ENCODE results near the gene TRAIP. TPM values are rescaled to one million over a fixed set of nuclear protein-coding genes. Genes with fewer than 3 reads are reported as not detected.

The TRAIP gene
- total and polyA plus RNA-seq, 2 donors (not counting 1 experiment from before 2014, with no cell fraction given): 5.0 to 8.7 TPM

DNA sequence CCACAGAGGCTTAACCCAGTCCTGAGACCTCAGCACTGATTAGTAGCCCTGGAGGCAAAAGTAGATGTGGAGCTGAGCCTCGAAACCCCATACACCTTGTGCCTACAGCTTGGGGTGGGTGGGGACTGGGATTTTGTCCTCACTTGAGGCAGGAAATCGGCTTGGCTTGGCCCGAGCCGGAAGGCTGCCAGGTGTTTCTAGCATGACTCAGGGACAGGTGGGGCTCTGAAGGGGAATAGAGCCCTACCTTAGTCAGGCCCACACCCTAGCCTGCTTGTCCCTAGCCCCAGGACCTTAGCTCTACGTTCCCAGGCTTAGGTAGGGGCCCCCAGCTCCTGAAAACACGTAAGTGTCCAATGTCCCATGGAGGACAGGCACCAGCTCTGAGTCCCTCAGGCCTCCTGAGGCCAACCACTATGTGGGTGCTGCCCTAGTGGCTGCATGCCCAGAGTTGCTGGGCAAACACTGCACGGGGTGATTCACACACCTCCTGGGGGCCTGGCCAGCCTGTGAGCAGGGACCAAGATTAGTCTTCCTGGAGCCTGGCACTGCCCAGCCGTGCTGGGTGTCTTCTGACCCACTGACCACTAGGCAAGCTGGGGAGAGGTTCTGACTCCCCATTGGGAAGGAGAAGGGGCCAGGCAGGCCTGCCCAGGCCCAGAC, 44.3 kb upstream of the TRAIP start:
- Histone ChIP-seq H3K27ac (ENCODE audit: low read length in 2 of 2) (no peak overlapping the region), H3K9me3 (ENCODE audit: control extremely low read depth in 1 of 3, control insufficient read depth in 2 of 3, insufficient read depth in 1 of 3, low read length in 2 of 3) (peaks cover 0 to 6% (median 0%) of the 10 kb centered on the region in 3 donors), H3K79me2 (ENCODE audit: control insufficient read depth, insufficient read depth, low read length) (no peaks in the 10 kb centered on the region), H3K4me2 (replicated peaks; ENCODE audit: low read depth, low read length, poor library complexity, severe bottlenecking) (no peak overlapping the region), H3K4me1 (ENCODE audit: control insufficient read depth in 2 of 2, insufficient read depth in 2 of 2, low read length in 2 of 2) (peaks cover 3 to 24% of the 10 kb centered on the region in 2 donors), H3K4me3 (ENCODE audit: control extremely low read depth in 1 of 5, extremely low read depth in 1 of 5, insufficient read depth in 1 of 5, low read depth in 2 of 5, low read length in 4 of 5) (no peak overlapping the region), H3K27me3 (replicated peaks in 1 of 4; ENCODE audit: control extremely low read depth in 1 of 4, control insufficient read depth in 3 of 4, insufficient read depth in 4 of 4, low read length in 3 of 4) (no peaks in the 10 kb centered on the region), H3K36me3 (replicated peaks in 1 of 2; ENCODE audit: control extremely low read depth in 1 of 2, control insufficient read depth in 1 of 2, extremely low read depth in 1 of 2, insufficient read depth in 2 of 2, low read length in 1 of 2) (no peaks in the 10 kb centered on the region), H4K20me1 (ENCODE audit: control insufficient read depth, insufficient read depth, low read length, poor library complexity, severe bottlenecking) (no peaks in the 10 kb centered on the region), H2AFZ (ENCODE audit: insufficient read depth, low read depth, low read length, poor library complexity, severe bottlenecking) (no peak overlapping the region), H3K9ac (ENCODE audit: low read length) (no peak overlapping the region)
- no peaks in the 10 kb centered on the region for H3K27me3 Mint-ChIP-seq
- ChIA-PET CTCF (no interaction called here), POLR2A (no interaction called here)
- intact Hi-C loops (cut with micrococcal nuclease): no loop called here
- no peak overlapping the region for H3K4me3 Mint-ChIP-seq
- no peak for ATAC-seq (ENCODE audit: low read depth)
- 76% methylated on average over 7 of the region's 8 CpGs for WGBS (ENCODE audit: insufficient coverage)
- no peaks in the 10 kb centered on the region for H3K9me3 Mint-ChIP-seq (ENCODE audit: insufficient read depth)
- peaks cover 12% of the 10 kb centered on the region for H3K4me1 Mint-ChIP-seq
- no peak for DNase-seq
- H3K27ac Mint-ChIP-seq: no peak overlapping the region
- TF ChIP-seq EZH2 (IDR thresholded peaks at IDR 0.05; ENCODE audit: borderline replicate concordance, insufficient read depth, low read depth, low read length, poor library complexity, severe bottlenecking): no peak
- TF ChIP-seq, protein P1, sequence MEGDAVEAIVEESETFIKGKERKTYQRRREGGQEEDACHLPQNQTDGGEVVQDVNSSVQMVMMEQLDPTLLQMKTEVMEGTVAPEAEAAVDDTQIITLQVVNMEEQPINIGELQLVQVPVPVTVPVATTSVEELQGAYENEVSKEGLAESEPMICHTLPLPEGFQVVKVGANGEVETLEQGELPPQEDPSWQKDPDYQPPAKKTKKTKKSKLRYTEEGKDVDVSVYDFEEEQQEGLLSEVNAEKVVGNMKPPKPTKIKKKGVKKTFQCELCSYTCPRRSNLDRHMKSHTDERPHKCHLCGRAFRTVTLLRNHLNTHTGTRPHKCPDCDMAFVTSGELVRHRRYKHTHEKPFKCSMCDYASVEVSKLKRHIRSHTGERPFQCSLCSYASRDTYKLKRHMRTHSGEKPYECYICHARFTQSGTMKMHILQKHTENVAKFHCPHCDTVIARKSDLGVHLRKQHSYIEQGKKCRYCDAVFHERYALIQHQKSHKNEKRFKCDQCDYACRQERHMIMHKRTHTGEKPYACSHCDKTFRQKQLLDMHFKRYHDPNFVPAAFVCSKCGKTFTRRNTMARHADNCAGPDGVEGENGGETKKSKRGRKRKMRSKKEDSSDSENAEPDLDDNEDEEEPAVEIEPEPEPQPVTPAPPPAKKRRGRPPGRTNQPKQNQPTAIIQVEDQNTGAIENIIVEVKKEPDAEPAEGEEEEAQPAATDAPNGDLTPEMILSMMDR (IDR thresholded peaks at IDR 0.05): no peak

DNA sequence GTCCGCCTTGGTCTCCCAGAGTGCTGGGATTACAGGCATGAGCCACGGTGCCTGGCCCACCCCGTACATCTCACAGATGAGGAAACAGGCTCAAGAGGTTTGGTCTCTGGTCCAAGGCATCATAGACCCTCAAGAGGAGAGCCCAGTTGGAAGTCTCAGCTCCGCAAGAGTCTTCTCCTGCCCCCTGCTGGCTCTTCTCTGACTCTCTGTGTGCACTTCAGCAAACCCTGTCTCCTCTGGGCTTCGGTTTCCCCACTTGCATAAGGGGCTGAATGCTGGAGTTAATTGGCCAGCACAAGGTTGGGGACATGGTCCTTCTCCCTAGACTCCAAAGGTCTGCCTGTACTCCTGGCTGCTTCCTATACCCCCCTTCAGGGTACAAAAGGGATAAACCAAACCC, 43.5 kb upstream of the TRAIP start:
- no peaks in the 10 kb centered on the region for H4K20me1 ChIP-seq (ENCODE audit: control insufficient read depth, insufficient read depth, low read length, poor library complexity, severe bottlenecking)
- TF ChIP-seq, protein P1 (IDR thresholded peaks at IDR 0.05): peak; percentile 13
- TF ChIP-seq EZH2 (IDR thresholded peaks at IDR 0.05; ENCODE audit: borderline replicate concordance, insufficient read depth, low read depth, low read length, poor library complexity, severe bottlenecking): no peak
- ATAC-seq (ENCODE audit: low read depth) (no peak), DNase-seq (no peak)
- no peak overlapping the region for H3K9ac ChIP-seq (ENCODE audit: low read length)
- H3K4me1 Mint-ChIP-seq: peaks cover 8% of the 10 kb centered on the region
- H3K4me3 Mint-ChIP-seq: no peak overlapping the region
- no peaks in the 10 kb centered on the region for H3K36me3 ChIP-seq (replicated peaks in 1 of 2; ENCODE audit: control extremely low read depth in 1 of 2, control insufficient read depth in 1 of 2, extremely low read depth in 1 of 2, insufficient read depth in 2 of 2, low read length in 1 of 2)
- peaks cover 3 to 16% of the 10 kb centered on the region in 2 donors for H3K4me1 ChIP-seq (ENCODE audit: control insufficient read depth in 2 of 2, insufficient read depth in 2 of 2, low read length in 2 of 2)
- POLR2A ChIA-PET: no interaction called here
- no peak overlapping the region for H3K27ac ChIP-seq (ENCODE audit: low read length in 2 of 2)
- H3K27me3 ChIP-seq (replicated peaks in 1 of 4; ENCODE audit: control extremely low read depth in 1 of 4, control insufficient read depth in 3 of 4, insufficient read depth in 4 of 4, low read length in 3 of 4): no peaks in the 10 kb centered on the region
- no peak overlapping the region for H3K4me2 ChIP-seq (replicated peaks; ENCODE audit: low read depth, low read length, poor library complexity, severe bottlenecking)
- intact Hi-C loops (cut with micrococcal nuclease): no loop called here
- H3K27me3 Mint-ChIP-seq: no peaks in the 10 kb centered on the region
- WGBS (ENCODE audit: insufficient coverage): 70% methylated on average over 3 of the region's 5 CpGs
- H2AFZ ChIP-seq (ENCODE audit: insufficient read depth, low read depth, low read length, poor library complexity, severe bottlenecking): no peak overlapping the region
- no peaks in the 10 kb centered on the region for H3K79me2 ChIP-seq (ENCODE audit: control insufficient read depth, insufficient read depth, low read length)
- no peak overlapping the region for H3K4me3 ChIP-seq (ENCODE audit: control extremely low read depth in 1 of 5, extremely low read depth in 1 of 5, insufficient read depth in 1 of 5, low read depth in 2 of 5, low read length in 4 of 5)
- no peak overlapping the region for H3K27ac Mint-ChIP-seq
- H3K9me3 Mint-ChIP-seq (ENCODE audit: insufficient read depth): no peaks in the 10 kb centered on the region
- H3K9me3 ChIP-seq (ENCODE audit: control extremely low read depth in 1 of 3, control insufficient read depth in 2 of 3, insufficient read depth in 1 of 3, low read length in 2 of 3): peaks cover 0 to 6% (median 0%) of the 10 kb centered on the region in 3 donors
- CTCF ChIA-PET: interaction anchor here (0.7 kb wide), 1 partner anchor 97 kb away, joined by 3 read pairs; the partner anchor contains the start of gene INKA1
